Activated naive CD8-positive, alpha-beta T cell treated with anti-CD3 and anti-CD28 coated beads, Interleukin-2, amount 10 ng/mL, durations not matched to agents 7 days and 5 days (primary cell): ENCODE measurements around the gene RAP1GAP2. TPM values are rescaled to one million over a fixed set of nuclear protein-coding genes. Genes with fewer than 3 reads are reported as not detected.

Experiments used
- ATAC-seq: fragments of 150-1000 bp; cut with Tn5 transposase; one replicate; pipeline ENCODE4 v1.10.0; 2021; ENCODE audit warnings: low read depth, moderate library complexity
- POLR2A ChIA-PET: fragments of 350-600 bp; sonication (Branson Sonifier 250); formaldehyde crosslinking; loops from one replicate; lab custom pipeline; 2021; ENCODE audit warnings: antibody characterized with exemption; lab: Charles Lee
- DNase-seq: peaks from one replicate; pipeline ENCODE4 v3.0.0; 2021
- H3K27ac Mint-ChIP-seq: one replicate; pipeline ENCODE4 v1.8.0; 2022; ENCODE audit warnings: mild to moderate bottlenecking, mixed read lengths
- H3K27me3 Mint-ChIP-seq: one replicate; pipeline ENCODE4 v1.8.0; 2022; ENCODE audit warnings: mild to moderate bottlenecking, moderate library complexity, mixed read lengths
- H3K36me3 Mint-ChIP-seq: one replicate; pipeline ENCODE4 v1.8.0; 2021; ENCODE audit warnings: mild to moderate bottlenecking, mixed read lengths
- H3K4me1 Mint-ChIP-seq: one replicate; pipeline ENCODE4 v1.8.0; 2021; ENCODE audit warnings: mixed read lengths
- H3K4me3 Mint-ChIP-seq: one replicate; pipeline ENCODE4 v1.8.0; 2022; ENCODE audit warnings: mild to moderate bottlenecking, moderate library complexity, mixed read lengths
- H3K9me3 Mint-ChIP-seq: one replicate; pipeline ENCODE4 v1.8.0; 2021; ENCODE audit warnings: mixed read lengths
- total RNA-seq, 2 experiments: library from RNA; stranded (reverse); gene quantifications; one replicate each; pipeline ENCODE4 v1.2.3, GENCODE V29; 2021

Gene RAP1GAP2
- total RNA-seq, 2 experiments from 2014 or later, result 4.0 to 4.8 TPM

- H3K4me1 Mint-ChIP-seq, result peaks cover 65% of the 10 kb centered on the region
- peak overlapping the region; percentile 77 for H3K4me3 Mint-ChIP-seq
- DNase-seq (no peak), ATAC-seq (no peak)
- no peak overlapping the region for H3K27ac Mint-ChIP-seq
- H3K27me3 Mint-ChIP-seq, result peaks cover 76% of the 10 kb centered on the region
- peaks cover 3% of the 10 kb centered on the region for H3K36me3 Mint-ChIP-seq
- H3K9me3 Mint-ChIP-seq, result no peaks in the 10 kb centered on the region
- POLR2A ChIA-PET, result interaction anchor here (1.2 to 3.5 kb wide), 2 partner anchors 10 to 19 kb away, joined by 5 to 45 read pairs; no protein-coding TSS in a partner anchor
Measured at GRCh38 chr17:2795441-2796163, 636 bp upstream of the RAP1GAP2 start.

- H3K27me3 Mint-ChIP-seq, result peaks cover 70% of the 10 kb centered on the region
- POLR2A ChIA-PET, result interaction anchor here (3.5 kb wide), 1 partner anchor 18 kb away, joined by 45 read pairs; no protein-coding TSS in a partner anchor
- ATAC-seq (no peak), DNase-seq (no peak)
- H3K4me3 Mint-ChIP-seq, result peak overlapping the region; percentile 77
- H3K36me3 Mint-ChIP-seq, result peaks cover 3% of the 10 kb centered on the region
- H3K27ac Mint-ChIP-seq, result peak overlapping the region; percentile 72
- H3K9me3 Mint-ChIP-seq, result no peaks in the 10 kb centered on the region
- H3K4me1 Mint-ChIP-seq, result peaks cover 56% of the 10 kb centered on the region
Measured at GRCh38 chr17:2797226-2797625, 988 bp downstream of the RAP1GAP2 start.

GRCh38 chr17:2797637-2798036, 1.4 kb downstream of the RAP1GAP2 start:
- H3K36me3 Mint-ChIP-seq, result peaks cover 3% of the 10 kb centered on the region
- DNase-seq, result no peak
- peaks cover 55% of the 10 kb centered on the region for H3K4me1 Mint-ChIP-seq
- POLR2A ChIA-PET, result interaction anchor here (3.5 kb wide), 1 partner anchor 17 kb away, joined by 45 read pairs; no protein-coding TSS in a partner anchor
- peaks cover 68% of the 10 kb centered on the region for H3K27me3 Mint-ChIP-seq
- H3K9me3 Mint-ChIP-seq, result no peaks in the 10 kb centered on the region
- H3K4me3 Mint-ChIP-seq, result peak overlapping the region; percentile 77
- no peak for ATAC-seq
- H3K27ac Mint-ChIP-seq, result peak overlapping the region; percentile 72

GRCh38 chr17:2798188-2798587, 1.9 kb downstream of the RAP1GAP2 start:
- peaks cover 52% of the 10 kb centered on the region for H3K4me1 Mint-ChIP-seq
- peaks cover 3% of the 10 kb centered on the region for H3K36me3 Mint-ChIP-seq
- no peak overlapping the region for H3K4me3 Mint-ChIP-seq
- POLR2A ChIA-PET, result interaction anchor here (3.5 kb wide), 1 partner anchor 17 kb away, joined by 45 read pairs; no protein-coding TSS in a partner anchor
- no peak for ATAC-seq
- H3K27me3 Mint-ChIP-seq, result peaks cover 68% of the 10 kb centered on the region
- no peak overlapping the region for H3K27ac Mint-ChIP-seq
- H3K9me3 Mint-ChIP-seq, result no peaks in the 10 kb centered on the region
- DNase-seq, result no peak

GRCh38 chr17:2798678-2799077, 2.4 kb downstream of the RAP1GAP2 start:
- peaks cover 47% of the 10 kb centered on the region for H3K4me1 Mint-ChIP-seq
- no peak overlapping the region for H3K4me3 Mint-ChIP-seq
- peaks cover 70% of the 10 kb centered on the region for H3K27me3 Mint-ChIP-seq
- DNase-seq, result no peak
- H3K27ac Mint-ChIP-seq, result no peak overlapping the region
- ATAC-seq, result no peak
- POLR2A ChIA-PET, result interaction anchor here (3.5 kb wide), 1 partner anchor 16 kb away, joined by 45 read pairs; no protein-coding TSS in a partner anchor
- peaks cover 3% of the 10 kb centered on the region for H3K36me3 Mint-ChIP-seq
- H3K9me3 Mint-ChIP-seq, result no peaks in the 10 kb centered on the region

- DNase-seq (no peak), ATAC-seq (no peak)
- Mint-ChIP-seq H3K36me3 (peaks cover 1% of the 10 kb centered on the region), H3K9me3 (no peaks in the 10 kb centered on the region), H3K4me3 (no peak overlapping the region), H3K27ac (no peak overlapping the region), H3K4me1 (peaks cover 38% of the 10 kb centered on the region), H3K27me3 (peaks cover 64% of the 10 kb centered on the region)
- POLR2A ChIA-PET, result interaction anchor here (1.3 kb wide), 1 partner anchor 15 kb away, joined by 4 read pairs; no protein-coding TSS in a partner anchor
Measured at GRCh38 chr17:2799653-2800052, 3.4 kb downstream of the RAP1GAP2 start.

GRCh38 chr17:2800367-2800766, 4.1 kb downstream of the RAP1GAP2 start:
- H3K9me3 Mint-ChIP-seq, result no peaks in the 10 kb centered on the region
- no peak overlapping the region for H3K4me3 Mint-ChIP-seq
- DNase-seq (no peak), ATAC-seq (no peak)
- POLR2A ChIA-PET, result interaction anchor here (1.3 kb wide), 1 partner anchor 14 kb away, joined by 4 read pairs; no protein-coding TSS in a partner anchor
- H3K27me3 Mint-ChIP-seq, result peaks cover 60% of the 10 kb centered on the region
- peaks cover 34% of the 10 kb centered on the region for H3K4me1 Mint-ChIP-seq
- peaks cover 1% of the 10 kb centered on the region for H3K36me3 Mint-ChIP-seq
- H3K27ac Mint-ChIP-seq, result no peak overlapping the region

GRCh38 chr17:2801841-2802240, 5.6 kb downstream of the RAP1GAP2 start:
- Mint-ChIP-seq H3K4me3 (no peak overlapping the region), H3K36me3 (peaks cover 1% of the 10 kb centered on the region), H3K27ac (no peak overlapping the region), H3K27me3 (peaks cover 53% of the 10 kb centered on the region), H3K4me1 (peaks cover 20% of the 10 kb centered on the region), H3K9me3 (no peaks in the 10 kb centered on the region)
- POLR2A ChIA-PET, result no interaction called here
- no peak for ATAC-seq
- no peak for DNase-seq

- Mint-ChIP-seq H3K27me3 (peaks cover 52% of the 10 kb centered on the region), H3K27ac (no peak overlapping the region), H3K9me3 (no peaks in the 10 kb centered on the region), H3K36me3 (no peaks in the 10 kb centered on the region), H3K4me3 (no peak overlapping the region), H3K4me1 (peaks cover 13% of the 10 kb centered on the region)
- POLR2A ChIA-PET, result interaction anchor here (2.0 kb wide), 1 partner anchor 12 kb away, joined by 5 read pairs; no protein-coding TSS in a partner anchor
- ATAC-seq (no peak), DNase-seq (no peak)
Measured at GRCh38 chr17:2802574-2802973, 6.3 kb downstream of the RAP1GAP2 start.

GRCh38 chr17:2803386-2803785, 7.1 kb downstream of the RAP1GAP2 start:
- no peaks in the 10 kb centered on the region for H3K9me3 Mint-ChIP-seq
- no peak for ATAC-seq
- H3K4me3 Mint-ChIP-seq, result no peak overlapping the region
- H3K27ac Mint-ChIP-seq, result no peak overlapping the region
- no peak for DNase-seq
- H3K4me1 Mint-ChIP-seq, result peaks cover 5% of the 10 kb centered on the region
- H3K27me3 Mint-ChIP-seq, result peaks cover 47% of the 10 kb centered on the region
- H3K36me3 Mint-ChIP-seq, result no peaks in the 10 kb centered on the region
- POLR2A ChIA-PET, result interaction anchor here (2.0 kb wide), 1 partner anchor 11 kb away, joined by 5 read pairs; no protein-coding TSS in a partner anchor

GRCh38 chr17:2803971-2804370, 7.7 kb downstream of the RAP1GAP2 start:
- Mint-ChIP-seq H3K27me3 (peaks cover 47% of the 10 kb centered on the region), H3K4me1 (peaks cover 2% of the 10 kb centered on the region), H3K36me3 (no peaks in the 10 kb centered on the region), H3K27ac (no peak overlapping the region), H3K9me3 (no peaks in the 10 kb centered on the region), H3K4me3 (no peak overlapping the region)
- no peak for ATAC-seq
- DNase-seq, result no peak
- POLR2A ChIA-PET, result interaction anchor here (2.0 kb wide), 1 partner anchor 10 kb away, joined by 5 read pairs; no protein-coding TSS in a partner anchor

GRCh38 chr17:2804912-2805311, 8.7 kb downstream of the RAP1GAP2 start:
- Mint-ChIP-seq H3K36me3 (no peaks in the 10 kb centered on the region), H3K9me3 (no peaks in the 10 kb centered on the region), H3K4me3 (no peak overlapping the region), H3K27ac (no peak overlapping the region), H3K27me3 (peaks cover 42% of the 10 kb centered on the region), H3K4me1 (no peaks in the 10 kb centered on the region)
- POLR2A ChIA-PET, result interaction anchor here (1.3 kb wide), 1 partner anchor 9 kb away, joined by 4 read pairs; no protein-coding TSS in a partner anchor
- no peak for ATAC-seq
- DNase-seq, result no peak

GRCh38 chr17:2805961-2806360, 9.7 kb downstream of the RAP1GAP2 start:
- Mint-ChIP-seq H3K4me3 (no peak overlapping the region), H3K4me1 (no peaks in the 10 kb centered on the region), H3K9me3 (no peaks in the 10 kb centered on the region), H3K36me3 (no peaks in the 10 kb centered on the region), H3K27me3 (peaks cover 37% of the 10 kb centered on the region), H3K27ac (no peak overlapping the region)
- ATAC-seq, result no peak
- POLR2A ChIA-PET, result interaction anchor here (0.8 to 1.3 kb wide), 2 partner anchors 8 to 10 kb away, joined by 4 to 5 read pairs; partner anchors contain the start of gene RAP1GAP2
- DNase-seq, result no peak
